ENCODE data around the gene ATP11A. TPM values are rescaled to one million over a fixed set of nuclear protein-coding genes. Genes with fewer than 3 reads are reported as not detected.

The ATP11A gene
- total RNA-seq, 6 experiments from 2014 or later = 24.3 to 57.4 (median 33.1) TPM

DNA sequence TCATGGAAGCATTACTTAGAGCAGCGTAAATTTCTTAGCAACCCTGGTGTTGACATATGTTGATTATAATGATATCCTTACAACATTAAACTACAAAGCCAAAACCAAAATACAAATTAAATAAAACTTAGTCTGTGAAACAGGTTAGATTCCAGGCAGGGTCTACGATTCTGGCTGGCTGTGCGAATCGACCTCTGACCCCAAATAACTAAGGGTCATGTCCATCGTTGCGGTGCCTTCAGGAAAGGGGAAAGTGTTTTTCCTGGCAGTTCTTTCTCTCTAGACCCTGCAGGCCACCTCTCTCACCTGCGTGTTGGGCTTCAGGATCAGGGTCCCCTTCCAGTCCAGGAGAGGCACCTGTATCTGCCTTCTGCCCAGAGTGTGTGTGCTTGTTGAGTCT is 66.2 kb downstream of the ATP11A start:
- ATAC-seq = no peak
- TF ChIP-seq POLR2A (IDR thresholded peaks at IDR 0.05) = no peak
- TF ChIP-seq, protein P1, sequence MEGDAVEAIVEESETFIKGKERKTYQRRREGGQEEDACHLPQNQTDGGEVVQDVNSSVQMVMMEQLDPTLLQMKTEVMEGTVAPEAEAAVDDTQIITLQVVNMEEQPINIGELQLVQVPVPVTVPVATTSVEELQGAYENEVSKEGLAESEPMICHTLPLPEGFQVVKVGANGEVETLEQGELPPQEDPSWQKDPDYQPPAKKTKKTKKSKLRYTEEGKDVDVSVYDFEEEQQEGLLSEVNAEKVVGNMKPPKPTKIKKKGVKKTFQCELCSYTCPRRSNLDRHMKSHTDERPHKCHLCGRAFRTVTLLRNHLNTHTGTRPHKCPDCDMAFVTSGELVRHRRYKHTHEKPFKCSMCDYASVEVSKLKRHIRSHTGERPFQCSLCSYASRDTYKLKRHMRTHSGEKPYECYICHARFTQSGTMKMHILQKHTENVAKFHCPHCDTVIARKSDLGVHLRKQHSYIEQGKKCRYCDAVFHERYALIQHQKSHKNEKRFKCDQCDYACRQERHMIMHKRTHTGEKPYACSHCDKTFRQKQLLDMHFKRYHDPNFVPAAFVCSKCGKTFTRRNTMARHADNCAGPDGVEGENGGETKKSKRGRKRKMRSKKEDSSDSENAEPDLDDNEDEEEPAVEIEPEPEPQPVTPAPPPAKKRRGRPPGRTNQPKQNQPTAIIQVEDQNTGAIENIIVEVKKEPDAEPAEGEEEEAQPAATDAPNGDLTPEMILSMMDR (IDR thresholded peaks at IDR 0.05) = no peak
- intact Hi-C loops (cut with DNase I) = no loop called here
- Histone ChIP-seq H3K9me3 (no peaks in the 10 kb centered on the region), H3K4me3 (no peak overlapping the region), H3K36me3 (no peaks in the 10 kb centered on the region), H3K4me1 (peaks cover 0 to 9% (median 0%) of the 10 kb centered on the region in 4 donors), H3K27me3 (no peaks in the 10 kb centered on the region), H3K27ac (no peak overlapping the region)
- 70% methylated on average over 6 of the region's 7 CpGs for WGBS (ENCODE audit: insufficient coverage, low coverage, low lambda C conversion rate, missing lambda C conversion rate)
- peak in 1 of 3 donors; percentile 3 for DNase-seq

DNA sequence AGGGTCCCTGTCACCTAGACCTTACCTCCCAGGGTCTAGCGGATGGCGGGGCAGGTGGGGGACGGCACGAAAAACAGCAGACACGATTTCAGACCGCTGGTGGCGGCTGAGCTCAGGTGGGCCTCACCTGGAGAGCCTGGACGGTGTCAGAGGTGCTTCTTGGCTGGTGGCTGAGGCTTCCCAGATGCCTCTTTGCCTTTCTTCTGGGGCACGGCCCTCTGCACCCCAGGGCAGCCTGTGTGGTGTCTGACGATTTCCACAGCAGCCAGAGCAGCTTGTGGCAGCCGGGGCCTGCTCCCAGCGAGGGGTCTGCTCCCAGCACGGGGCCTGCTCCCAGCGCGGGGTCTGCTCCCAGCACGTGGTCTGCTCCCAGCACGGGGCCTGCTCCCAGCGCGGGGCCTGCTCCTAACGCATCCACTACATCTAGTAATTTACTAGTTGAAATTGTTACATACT is 66.7 kb downstream of the ATP11A start:
- no peak for DNase-seq
- intact Hi-C loops (cut with DNase I) = no loop called here
- Histone ChIP-seq H3K36me3 (no peaks in the 10 kb centered on the region), H3K27ac (no peak overlapping the region), H3K9me3 (no peaks in the 10 kb centered on the region), H3K4me1 (peaks cover 0 to 9% (median 0%) of the 10 kb centered on the region in 4 donors), H3K4me3 (no peak overlapping the region), H3K27me3 (no peaks in the 10 kb centered on the region)
- no peak for TF ChIP-seq POLR2A (IDR thresholded peaks at IDR 0.05)
- TF ChIP-seq, protein P1 (IDR thresholded peaks at IDR 0.05) = no peak
- 100% methylated on average over 7 of the region's 20 CpGs for WGBS (ENCODE audit: insufficient coverage, low coverage, low lambda C conversion rate, missing lambda C conversion rate)
- peak in 1 of 4 donors; percentile 13 for ATAC-seq

DNA sequence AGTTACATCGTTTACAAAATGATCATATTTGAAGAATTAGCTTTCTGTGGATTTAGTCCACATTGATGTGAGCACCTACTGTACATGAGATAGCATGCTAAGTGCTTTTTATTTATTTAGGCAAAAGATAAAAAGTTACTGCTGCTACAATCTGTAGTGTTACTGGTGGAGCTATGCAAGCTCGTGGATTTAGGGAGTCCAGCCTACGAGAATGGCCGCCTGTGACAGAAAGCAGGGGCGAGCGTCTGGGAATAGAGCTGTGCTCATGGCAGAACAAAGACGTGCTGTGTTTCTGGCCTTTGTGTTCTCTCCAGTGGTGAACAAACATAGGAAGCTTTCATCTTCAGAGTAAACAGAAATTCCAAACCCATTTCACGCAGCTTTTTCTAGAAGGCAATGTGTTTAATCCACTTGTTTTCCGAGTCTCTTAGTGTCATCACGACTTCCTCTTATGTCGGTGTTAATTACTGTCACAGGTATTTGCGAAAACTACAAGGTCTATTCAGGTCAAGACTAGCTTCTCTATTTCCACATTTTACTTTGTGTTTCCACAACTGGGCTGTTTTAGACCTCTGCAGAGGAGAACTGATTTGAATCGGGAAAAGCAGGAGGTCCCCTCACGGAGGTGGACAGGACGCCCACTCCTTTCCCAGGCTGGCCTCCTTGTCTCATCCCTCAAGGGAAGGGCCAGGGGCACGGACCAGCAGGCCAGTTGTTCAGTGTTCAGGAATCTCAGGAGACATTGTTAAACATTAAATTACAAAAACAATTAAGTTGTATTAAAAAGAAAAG is 67.3 kb downstream of the ATP11A start:
- Histone ChIP-seq H3K9me3 (no peaks in the 10 kb centered on the region), H3K27ac (no peak overlapping the region), H3K27me3 (no peaks in the 10 kb centered on the region), H3K4me1 (peaks cover 0 to 9% (median 0%) of the 10 kb centered on the region in 4 donors), H3K4me3 (no peak overlapping the region), H3K36me3 (no peaks in the 10 kb centered on the region)
- intact Hi-C loops (cut with DNase I) = no loop called here
- TF ChIP-seq POLR2A (IDR thresholded peaks at IDR 0.05) = no peak
- TF ChIP-seq, protein P1 (IDR thresholded peaks at IDR 0.05) = no peak
- ATAC-seq (peak in 2 of 4 donors; percentile 49 to 69), DNase-seq (peak in 1 of 3 donors; percentile 11)
- WGBS (ENCODE audit: insufficient coverage, low coverage, low lambda C conversion rate, missing lambda C conversion rate) = 62% methylated on average over 14 of the region's 16 CpGs

DNA sequence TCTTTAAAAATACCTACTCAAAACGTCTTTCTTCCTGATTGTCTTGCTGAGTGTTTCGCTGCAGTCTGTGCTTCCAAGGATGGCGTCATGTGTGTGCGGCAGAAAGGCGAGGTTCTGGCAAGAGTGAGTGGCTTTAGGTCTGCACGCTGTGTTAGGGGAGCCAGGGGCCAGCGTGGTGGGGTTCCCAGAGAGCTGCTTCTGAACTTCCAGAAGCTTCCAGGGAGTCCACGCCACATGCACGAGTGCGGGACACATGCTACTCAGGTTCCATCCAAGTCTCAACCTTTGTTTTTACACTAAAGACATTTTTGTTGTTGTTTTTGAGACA is 67.9 kb downstream of the ATP11A start:
- H3K27ac ChIP-seq = no peak overlapping the region
- intact Hi-C loops (cut with DNase I) = no loop called here
- DNase-seq = peak in 1 of 3 donors; percentile 33

More for the DNA sequence above, 67.9 kb downstream of the ATP11A start:
- no peaks in the 10 kb centered on the region for H3K27me3 ChIP-seq
- H3K36me3 ChIP-seq = no peaks in the 10 kb centered on the region
- no peak for ATAC-seq
- no peak overlapping the region for H3K4me3 ChIP-seq
- peaks cover 0 to 9% (median 0%) of the 10 kb centered on the region in 4 donors for H3K4me1 ChIP-seq
- TF ChIP-seq, protein P1 (IDR thresholded peaks at IDR 0.05) = no peak
- TF ChIP-seq POLR2A (IDR thresholded peaks at IDR 0.05) = no peak
- H3K9me3 ChIP-seq = no peaks in the 10 kb centered on the region
- 90% methylated on average over 9 of the region's 10 CpGs for WGBS (ENCODE audit: insufficient coverage, low coverage, low lambda C conversion rate, missing lambda C conversion rate)
